K562 (cell line): ENCODE data around the gene FRG1. TPM values are rescaled to one million over a fixed set of nuclear protein-coding genes. Genes with fewer than 3 reads are reported as not detected.
A peak's percentile ranks its signal among the peaks of the same experiment; 100 is the strongest.

ENCODE experiments used
- DNMT1 ChIP-seq: fragments of 450-650 bp; IDR thresholded peaks from 2 replicates; pipeline ENCODE4 v1.6.1; 2016; ENCODE audit warnings: antibody characterized with exemption, mild to moderate bottlenecking
- ESRRA ChIP-seq: fragments of 450-650 bp; IDR thresholded peaks from 2 replicates; pipeline ENCODE4 v1.6.1; 2014; ENCODE audit warnings: low read depth, mild to moderate bottlenecking, moderate library complexity, borderline replicate concordance
- HNRNPL ChIP-seq: fragments of 200-400 bp; formaldehyde crosslinking; IDR thresholded peaks from 2 replicates; pipeline ENCODE4 v1.6.1; 2017; ENCODE audit warnings: low read depth, mild to moderate bottlenecking, low read length
- IRF1 ChIP-seq: sonication (generic); formaldehyde crosslinking; IDR thresholded peaks from 2 replicates; pipeline ENCODE4 v1.8.0; 2022; ENCODE audit warnings: missing genetic modification reagents, mild to moderate bottlenecking, borderline replicate concordance
- JUNB ChIP-seq: fragments of 450-650 bp; formaldehyde crosslinking; conservative IDR thresholded peaks from 2 replicates; pipeline ENCODE4 v1.4.0; 2020; ENCODE audit warnings: mild to moderate bottlenecking
- MECOM ChIP-seq: fragments of 250-450 bp; sonication (Bioruptor Pico); IDR thresholded peaks from 2 replicates; pipeline ENCODE4 v1.8.0; 2022; ENCODE audit warnings: inconsistent platforms
- MTA3 ChIP-seq: fragments of 450-650 bp; formaldehyde crosslinking; IDR thresholded peaks from 2 replicates; pipeline ENCODE4 v1.6.1; 2017; ENCODE audit warnings: mild to moderate bottlenecking, borderline replicate concordance
- PCBP2 ChIP-seq: fragments of 200-400 bp; formaldehyde crosslinking; IDR thresholded peaks from 2 replicates; pipeline ENCODE4 v1.6.1; 2018; ENCODE audit warnings: low read length, low read depth, mild to moderate bottlenecking, moderate library complexity; ENCODE audit not compliant: poor library complexity, severe bottlenecking
- RNF219 ChIP-seq: fragments of 250-450 bp; sonication (Bioruptor Pico); IDR thresholded peaks from 2 replicates; pipeline ENCODE4 v1.5.0; 2022; ENCODE audit warnings: mild to moderate bottlenecking
- SMAD3 ChIP-seq: fragments of 450-650 bp; formaldehyde crosslinking; conservative IDR thresholded peaks from 2 replicates; pipeline ENCODE4 v1.4.0; 2020; ENCODE audit warnings: mild to moderate bottlenecking
- SP2 ChIP-seq: IDR thresholded peaks from 2 replicates; pipeline ENCODE4 v1.6.1; 2011; ENCODE audit warnings: mild to moderate bottlenecking, low read depth, low read length, moderate library complexity; ENCODE audit not compliant: poor library complexity, severe bottlenecking; ENCODE audit errors: extremely low read depth
- TCF7 ChIP-seq: sonication (generic); IDR thresholded peaks from 2 replicates; pipeline ENCODE4 v1.6.1; 2016; ENCODE audit warnings: antibody characterized with exemption, borderline replicate concordance
- TRIM28 ChIP-seq: fragments of 450-650 bp; IDR thresholded peaks from 2 replicates; pipeline ENCODE4 v1.6.1; 2017
- YY1 ChIP-seq, 3 experiments: IDR thresholded peaks; 2 replicates each; pipeline ENCODE4 v1.6.1; 2011; ENCODE audit warnings: low read length in 2 of 3, mild to moderate bottlenecking in 2 of 3, moderate library complexity in 2 of 3, borderline replicate concordance in 1 of 3, control low read depth in 1 of 3, low read depth in 1 of 3; ENCODE audit not compliant: insufficient read depth in 3 of 3, insufficient replicate concordance in 2 of 3, control insufficient read depth in 1 of 3, insufficient read length in 1 of 3; ENCODE audit errors: extremely low read depth in 1 of 3
- ZBTB11 ChIP-seq, 3 experiments: fragments of 200-800 bp in 1 of 3; fragments of 250-450 bp in 1 of 3; fragments of 450-650 bp in 1 of 3; sonication (Bioruptor Pico) in 1 of 3; sonication (Bioruptor generic) in 1 of 3; formaldehyde crosslinking in 1 of 3; IDR thresholded peaks; 2 replicates each; pipeline versions ENCODE4 v1.6.1 to v1.8.0; 2016 to 2022; ENCODE audit warnings: mild to moderate bottlenecking in 2 of 3, missing genetic modification characterization in 2 of 3, missing compliant biosample characterization in 1 of 3, moderate library complexity in 1 of 3
- ZBTB9 ChIP-seq: fragments of 450-650 bp; formaldehyde crosslinking; IDR thresholded peaks from 2 replicates; pipeline ENCODE4 v1.4.0; 2020; ENCODE audit warnings: mild to moderate bottlenecking, moderate library complexity
- ZC3H11A ChIP-seq: IDR thresholded peaks from 2 replicates; pipeline ENCODE4 v1.6.1; 2012; ENCODE audit warnings: low read depth, low read length, improper control_type of control experiment
- ZNF583 ChIP-seq: fragments of 250-450 bp; sonication (Bioruptor Pico); IDR thresholded peaks from 2 replicates; pipeline ENCODE4 v1.4.0; 2020
- polyA plus RNA-seq, 8 experiments: library from polyadenylated mRNA; depleted of rRNA in 4 of 8; stranded (reverse) in 5 of 8; unstranded in 3 of 8; fragments of >200 nt; fragmentation: Nextera tagmentation in 2 of 8; fragmentation: Illumina TruSeq in 1 of 8; extraction: Ambion mirVana in 2 of 8; extraction: Trizol in 1 of 8; gene quantifications; 2 replicates each; pipeline versions ENCODE4 v1.2.1 to v1.2.3, GENCODE V29; 2011 to 2014; ENCODE audit warnings: inconsistent platforms in 1 of 8, missing spikeins in 1 of 8
- total RNA-seq, 7 experiments: library from RNA; depleted of rRNA in 6 of 7; stranded (reverse); fragments of >200 nt in 6 of 7; fragmentation: Illumina TruSeq in 2 of 7; extraction: Trizol in 2 of 7; gene quantifications; 2 replicates each; pipeline versions ENCODE4 v1.2.1 to v1.2.3, GENCODE V29; 2011 to 2021; ENCODE audit warnings: low replicate concordance in 1 of 7

The FRG1 gene
- total and polyA plus RNA-seq, 9 of the 15 experiments (the other 6 are each of a cell fraction or from before 2014, with no cell fraction given), result 36.4 to 203 (median 112) TPM

- TF ChIP-seq PCBP2, result no peak
- peak; percentile 48; the same call in 1 of the 2 replicates for TF ChIP-seq ZBTB9 (CRISPR knock-in tag)
- TF ChIP-seq ESRRA, result peak; percentile 44; the same call in 1 of the 2 replicates
- no peak for TF ChIP-seq MECOM (CRISPR knock-in tag)
- no peak for TF ChIP-seq JUNB
- TF ChIP-seq YY1 (IDR thresholded peaks at IDR 0.05; ENCODE audit: borderline replicate concordance in 1 of 3, control insufficient read depth in 1 of 3, extremely low read depth in 1 of 3, insufficient read depth in 3 of 3, insufficient read length in 1 of 3, insufficient replicate concordance in 2 of 3, low read depth in 1 of 3, low read length in 2 of 3), result peak in 1 of 3 experiments; percentile 77
- TF ChIP-seq ZBTB11 (CRISPR knock-in tag; IDR thresholded peaks at IDR 0.05), result peak in 1 of 3 experiments; percentile 71; a peak in 2 of 6 replicates
- TF ChIP-seq DNMT1, result no peak
- TF ChIP-seq RNF219 (CRISPR knock-in tag), result no peak
- no peak for TF ChIP-seq SP2
- TF ChIP-seq TRIM28, result peak; percentile 29; the same call in 1 of the 2 replicates
- no peak for TF ChIP-seq ZNF583 (CRISPR knock-in tag)
- 0 out of 2 replicates have a peak, but pooled peaks have one; percentile 36 for TF ChIP-seq TCF7
- peak; percentile 100 for TF ChIP-seq MTA3
- TF ChIP-seq ZC3H11A, result no peak
- TF ChIP-seq IRF1, result no peak
- TF ChIP-seq SMAD3 (CRISPR knock-in tag), result no peak
- no peak for TF ChIP-seq HNRNPL
Observed at GRCh38 chr4:189940178-189941004, at the start of gene FRG1 (continued).
